Measurements from ENCODE around the gene YBX1.

DNA sequence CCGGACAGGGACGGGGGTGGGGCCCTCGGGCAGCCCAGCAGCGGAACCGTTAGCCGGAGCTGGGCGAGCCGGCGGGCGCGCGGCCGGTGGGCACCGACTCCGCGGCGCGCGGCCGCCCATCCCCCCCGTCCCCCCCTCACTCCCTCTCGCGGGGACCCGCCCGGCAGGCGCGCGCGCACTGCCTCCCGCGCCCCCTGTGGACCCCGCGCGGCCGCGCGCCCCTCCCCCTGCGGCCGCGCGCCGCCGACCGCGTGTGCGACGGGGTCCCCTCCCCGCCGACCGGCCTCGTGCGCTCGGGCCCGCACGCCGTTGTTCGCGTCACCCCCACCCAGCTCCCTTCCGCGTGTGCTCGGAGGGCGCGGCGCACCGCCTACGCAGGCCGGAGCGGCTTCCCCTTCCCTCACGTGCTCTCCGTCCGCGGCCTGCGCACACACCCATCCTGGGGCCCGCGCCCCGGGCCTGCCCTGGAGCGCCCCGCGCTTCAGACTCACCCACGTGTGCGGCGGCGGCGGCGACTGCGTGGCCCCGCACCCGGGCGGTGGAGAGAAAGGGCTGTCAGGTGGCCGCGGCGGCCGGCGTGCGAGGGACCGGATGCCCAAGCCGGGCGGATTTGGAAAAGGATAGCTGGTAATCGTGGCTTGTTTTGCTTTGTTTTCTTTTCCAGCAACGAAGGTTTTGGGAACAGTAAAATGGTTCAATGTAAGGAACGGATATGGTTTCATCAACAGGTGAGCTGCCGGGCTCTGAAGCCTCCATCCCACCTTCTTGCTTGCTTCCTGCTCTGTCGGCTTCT lies 717 bp downstream of the YBX1 start:
- TF ChIP-seq, protein P1, sequence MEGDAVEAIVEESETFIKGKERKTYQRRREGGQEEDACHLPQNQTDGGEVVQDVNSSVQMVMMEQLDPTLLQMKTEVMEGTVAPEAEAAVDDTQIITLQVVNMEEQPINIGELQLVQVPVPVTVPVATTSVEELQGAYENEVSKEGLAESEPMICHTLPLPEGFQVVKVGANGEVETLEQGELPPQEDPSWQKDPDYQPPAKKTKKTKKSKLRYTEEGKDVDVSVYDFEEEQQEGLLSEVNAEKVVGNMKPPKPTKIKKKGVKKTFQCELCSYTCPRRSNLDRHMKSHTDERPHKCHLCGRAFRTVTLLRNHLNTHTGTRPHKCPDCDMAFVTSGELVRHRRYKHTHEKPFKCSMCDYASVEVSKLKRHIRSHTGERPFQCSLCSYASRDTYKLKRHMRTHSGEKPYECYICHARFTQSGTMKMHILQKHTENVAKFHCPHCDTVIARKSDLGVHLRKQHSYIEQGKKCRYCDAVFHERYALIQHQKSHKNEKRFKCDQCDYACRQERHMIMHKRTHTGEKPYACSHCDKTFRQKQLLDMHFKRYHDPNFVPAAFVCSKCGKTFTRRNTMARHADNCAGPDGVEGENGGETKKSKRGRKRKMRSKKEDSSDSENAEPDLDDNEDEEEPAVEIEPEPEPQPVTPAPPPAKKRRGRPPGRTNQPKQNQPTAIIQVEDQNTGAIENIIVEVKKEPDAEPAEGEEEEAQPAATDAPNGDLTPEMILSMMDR (IDR thresholded peaks at IDR 0.05; ENCODE audit: low read depth, low read length, poor library complexity, severe bottlenecking) = no peak
- TF ChIP-seq EZH2phosphoT487 (IDR thresholded peaks at IDR 0.05; ENCODE audit: borderline replicate concordance, low read length) = no peak
